Progenitor cell of endocrine pancreas (in vitro differentiated cells): ENCODE results near the gene GMFB. TPM values are rescaled to one million over a fixed set of nuclear protein-coding genes. Genes with fewer than 3 reads are reported as not detected.
"Not testable (repeated sequence)": the region's sequence is repeated elsewhere in the genome, so short reads cannot be mapped to it uniquely, and the experiment has no call there.

Experiments used
- DNase-seq: peaks from one replicate; pipeline ENCODE4 v3.0.0; 2021; ENCODE audit warnings: low spot score; ENCODE audit not compliant: unreplicated experiment
- H3K27ac Mint-ChIP-seq: 2 replicates; pipeline ENCODE4 v1.8.0; 2021; ENCODE audit warnings: mild to moderate bottlenecking, moderate library complexity, mixed read lengths
- H3K27me3 Mint-ChIP-seq: 2 replicates; pipeline ENCODE4 v1.8.0; 2021; ENCODE audit warnings: mixed read lengths
- H3K36me3 Mint-ChIP-seq: 2 replicates; pipeline ENCODE4 v1.8.0; 2022; ENCODE audit warnings: mixed read lengths; ENCODE audit not compliant: insufficient read depth
- H3K4me1 Mint-ChIP-seq: 2 replicates; pipeline ENCODE4 v1.8.0; 2021; ENCODE audit warnings: low read depth, mixed read lengths
- H3K4me3 Mint-ChIP-seq: 2 replicates; pipeline ENCODE4 v1.8.0; 2021; ENCODE audit warnings: low read depth, mild to moderate bottlenecking, moderate library complexity, mixed read lengths
- H3K9me3 Mint-ChIP-seq: 2 replicates; pipeline ENCODE4 v1.8.0; 2021; ENCODE audit warnings: low read depth, mixed read lengths
- total RNA-seq: library from RNA; stranded (reverse); gene quantifications from 2 replicates; pipeline ENCODE4 v1.2.1, GENCODE V29; 2021
- TF ChIP-seq, protein P1 (sequence below): fragments of 200-600 bp; sonication (generic); IDR thresholded peaks from one replicate; pipeline ENCODE4 v1.5.0; 2021; ENCODE audit warnings: antibody characterized with exemption, mild to moderate bottlenecking; ENCODE audit not compliant: unreplicated experiment

GMFB gene
- total RNA-seq, 1 donor from 2014 or later = 47.6 TPM

GRCh38 chr14:54447231-54447692 lies 41.5 kb downstream of the GMFB start:
- no peak for DNase-seq
- Mint-ChIP-seq H3K27me3 (peaks cover 43% of the 10 kb centered on the region), H3K36me3 (no peaks in the 10 kb centered on the region), H3K9me3 (no peaks in the 10 kb centered on the region), H3K4me3 (no peak overlapping the region), H3K27ac (no peak overlapping the region), H3K4me1 (peaks cover 2% of the 10 kb centered on the region)
- TF ChIP-seq, protein P1, sequence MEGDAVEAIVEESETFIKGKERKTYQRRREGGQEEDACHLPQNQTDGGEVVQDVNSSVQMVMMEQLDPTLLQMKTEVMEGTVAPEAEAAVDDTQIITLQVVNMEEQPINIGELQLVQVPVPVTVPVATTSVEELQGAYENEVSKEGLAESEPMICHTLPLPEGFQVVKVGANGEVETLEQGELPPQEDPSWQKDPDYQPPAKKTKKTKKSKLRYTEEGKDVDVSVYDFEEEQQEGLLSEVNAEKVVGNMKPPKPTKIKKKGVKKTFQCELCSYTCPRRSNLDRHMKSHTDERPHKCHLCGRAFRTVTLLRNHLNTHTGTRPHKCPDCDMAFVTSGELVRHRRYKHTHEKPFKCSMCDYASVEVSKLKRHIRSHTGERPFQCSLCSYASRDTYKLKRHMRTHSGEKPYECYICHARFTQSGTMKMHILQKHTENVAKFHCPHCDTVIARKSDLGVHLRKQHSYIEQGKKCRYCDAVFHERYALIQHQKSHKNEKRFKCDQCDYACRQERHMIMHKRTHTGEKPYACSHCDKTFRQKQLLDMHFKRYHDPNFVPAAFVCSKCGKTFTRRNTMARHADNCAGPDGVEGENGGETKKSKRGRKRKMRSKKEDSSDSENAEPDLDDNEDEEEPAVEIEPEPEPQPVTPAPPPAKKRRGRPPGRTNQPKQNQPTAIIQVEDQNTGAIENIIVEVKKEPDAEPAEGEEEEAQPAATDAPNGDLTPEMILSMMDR = no peak

DNA sequence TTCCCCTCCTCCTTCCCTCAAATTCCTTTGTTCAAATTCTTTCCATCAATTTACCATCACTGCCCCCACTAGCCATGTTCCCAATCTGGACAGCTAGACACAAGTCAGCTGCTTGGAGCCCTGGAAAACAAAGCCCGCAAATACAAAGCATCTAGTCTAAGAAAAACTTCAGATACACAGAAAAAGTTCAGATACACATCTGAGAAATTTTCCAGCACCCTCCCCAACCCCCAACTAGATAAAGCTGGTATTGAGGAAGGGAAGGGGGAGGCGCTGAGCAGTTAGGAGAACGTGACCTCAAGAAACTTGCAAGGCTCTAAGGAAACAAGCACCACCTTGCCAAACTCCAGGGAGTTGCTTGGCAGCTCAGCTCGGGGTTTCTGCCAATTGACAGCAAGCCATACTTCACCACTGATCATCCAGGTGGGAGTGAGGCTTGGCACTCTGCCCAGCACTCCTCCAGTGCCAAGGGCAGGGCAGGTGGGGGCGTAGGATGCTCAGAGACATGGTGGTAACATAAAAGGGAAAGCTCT lies 42.6 kb downstream of the GMFB start:
- no peak for DNase-seq
- H3K9me3 Mint-ChIP-seq = no peaks in the 10 kb centered on the region
- H3K36me3 Mint-ChIP-seq = no peaks in the 10 kb centered on the region
- no peak overlapping the region for H3K4me3 Mint-ChIP-seq
- TF ChIP-seq, protein P1 = no peak
- peaks cover 43% of the 10 kb centered on the region for H3K27me3 Mint-ChIP-seq
- peaks cover 3% of the 10 kb centered on the region for H3K4me1 Mint-ChIP-seq
- H3K27ac Mint-ChIP-seq = no peak overlapping the region

- Mint-ChIP-seq H3K4me3 (no peak overlapping the region), H3K36me3 (no peaks in the 10 kb centered on the region), H3K27ac (no peak overlapping the region), H3K27me3 (peaks cover 31% of the 10 kb centered on the region), H3K9me3 (no peaks in the 10 kb centered on the region), H3K4me1 (peaks cover 12% of the 10 kb centered on the region)
- TF ChIP-seq, protein P1 = no peak
- no peak for DNase-seq
Observed at GRCh38 chr14:54444681-54445080, 44.1 kb downstream of the GMFB start.

- H3K27me3 Mint-ChIP-seq = peaks cover 24% of the 10 kb centered on the region
- H3K4me3 Mint-ChIP-seq = no peak overlapping the region
- no peaks in the 10 kb centered on the region for H3K36me3 Mint-ChIP-seq
- H3K9me3 Mint-ChIP-seq = no peaks in the 10 kb centered on the region
- no peak overlapping the region for H3K27ac Mint-ChIP-seq
- no peak for DNase-seq
- H3K4me1 Mint-ChIP-seq = peaks cover 15% of the 10 kb centered on the region
- TF ChIP-seq, protein P1 = no peak
Observed at GRCh38 chr14:54443981-54444380, 44.8 kb downstream of the GMFB start.

DNA sequence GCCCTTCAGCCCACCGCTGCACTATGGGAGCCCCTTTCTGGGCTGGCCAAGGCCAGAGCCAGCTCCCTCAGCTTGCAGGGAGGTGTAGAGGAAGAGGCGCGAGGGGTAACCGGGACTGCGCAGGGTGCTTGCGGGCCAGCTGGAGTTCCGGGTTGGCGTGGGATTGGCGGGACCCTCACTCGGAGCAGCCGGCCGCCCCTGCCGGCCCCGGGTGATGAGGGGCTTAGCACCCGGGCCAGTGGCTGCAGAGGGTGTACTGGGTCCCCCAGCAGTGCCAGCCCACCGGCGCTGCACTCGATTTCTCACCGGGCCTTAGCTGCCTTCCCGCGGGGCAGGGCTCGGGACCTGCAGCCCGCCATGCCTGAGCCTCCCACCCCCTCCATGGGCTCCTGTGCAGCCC lies 45.8 kb downstream of the GMFB start:
- H3K4me1 Mint-ChIP-seq = peaks cover 17% of the 10 kb centered on the region
- not testable (repeated sequence) for H3K9me3 Mint-ChIP-seq, DNase-seq, H3K27ac Mint-ChIP-seq, H3K36me3 Mint-ChIP-seq, H3K4me3 Mint-ChIP-seq
- peaks cover 16% of the 10 kb centered on the region for H3K27me3 Mint-ChIP-seq
